Thyroid gland (tissue), 4 donors: ENCODE measurements around the gene APOOL.

Experiments used
- CTCF ChIP-seq, 6 experiments: fragments of 200-600 bp in 3 of 6; fragments of 450-650 bp in 3 of 6; sonication (generic) in 3 of 6; IDR thresholded peaks; one replicate each; pipeline ENCODE4 v1.5.1; 2016 to 2019; ENCODE audit warnings: antibody characterized with exemption in 6 of 6, mild to moderate bottlenecking in 2 of 6, inconsistent platforms in 1 of 6, moderate library complexity in 1 of 6
- POLR2A ChIP-seq, 2 donors: fragments of 450-650 bp; IDR thresholded peaks; one replicate each; pipeline ENCODE4 v1.6.1; 2017; ENCODE audit warnings: antibody characterized with exemption in 2 of 2, mild to moderate bottlenecking in 2 of 2, moderate library complexity in 1 of 2

- TF ChIP-seq CTCF (IDR thresholded peaks at IDR 0.05) = no peak
- no peak for TF ChIP-seq POLR2A (IDR thresholded peaks at IDR 0.05)
Observed at GRCh38 chrX:85018471-85018870, 14.8 kb downstream of the APOOL start.
